GM21390 (cell line): ENCODE measurements around the gene SMIM21.

ENCODE experiments used
- ATAC-seq: cut with Tn5 transposase; IDR thresholded peaks from one replicate; pipeline ENCODE4 v1.9.1; 2021; ENCODE audit not compliant: unreplicated experiment

SMIM21 gene

DNA sequence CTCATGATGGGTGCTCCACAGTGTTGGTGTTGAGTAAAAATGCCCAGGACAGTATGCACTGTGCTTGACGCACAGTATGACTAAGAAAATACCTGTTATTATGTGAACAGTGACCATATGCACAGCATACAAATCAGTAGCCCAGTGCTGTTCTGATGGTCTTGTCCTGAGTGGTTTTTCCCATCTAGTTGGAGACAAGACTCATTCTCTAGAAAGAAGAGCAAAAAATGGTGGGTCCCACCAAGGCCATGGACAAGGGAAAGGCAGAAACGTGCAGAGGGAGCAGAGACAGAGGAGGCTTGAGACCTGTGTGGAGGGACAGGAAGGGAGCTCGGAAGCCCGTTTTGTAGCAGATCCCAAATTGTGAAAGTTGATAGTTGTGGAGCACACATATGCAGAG, 987 bp upstream of the SMIM21 start:
- ATAC-seq = no peak

GRCh38 chr18:75422341-75422910, 5.1 kb downstream of the SMIM21 start:
- ATAC-seq = no peak

- ATAC-seq = no peak
Measured at GRCh38 chr18:75421656-75422055, 5.8 kb downstream of the SMIM21 start.

DNA sequence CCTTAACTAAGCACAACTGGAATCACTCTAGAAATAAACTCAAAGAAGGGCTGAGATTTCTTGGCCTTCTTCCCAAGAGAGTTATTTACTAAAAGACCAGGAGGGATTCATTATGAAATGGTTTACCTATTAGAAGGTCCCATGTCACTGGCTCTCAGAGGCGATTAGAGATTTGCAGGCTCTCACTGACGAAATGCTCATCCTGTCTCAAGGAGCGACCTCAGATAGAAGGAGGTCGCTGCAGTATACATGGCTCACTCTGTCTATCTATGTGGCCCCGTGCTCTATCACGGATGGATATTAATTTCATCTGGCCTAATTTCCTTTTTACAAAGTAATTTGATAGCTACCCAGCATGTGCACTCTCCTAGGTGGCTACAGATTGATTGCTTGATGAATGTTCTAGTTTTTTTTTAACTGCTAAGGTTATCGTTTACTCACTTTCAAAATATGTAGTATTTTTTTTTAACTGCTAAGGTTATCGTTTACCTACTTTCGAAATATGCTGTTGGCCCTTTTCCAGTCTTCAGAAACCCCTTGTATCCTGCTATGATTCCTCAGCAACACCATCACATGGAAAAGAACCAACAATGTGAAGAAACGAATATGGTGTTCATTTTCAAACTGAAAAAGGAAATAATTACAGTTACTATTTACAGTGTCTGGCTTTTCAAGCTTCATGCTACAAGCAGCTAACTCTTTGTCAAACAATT, 9.1 kb downstream of the SMIM21 start:
- no peak for ATAC-seq

DNA sequence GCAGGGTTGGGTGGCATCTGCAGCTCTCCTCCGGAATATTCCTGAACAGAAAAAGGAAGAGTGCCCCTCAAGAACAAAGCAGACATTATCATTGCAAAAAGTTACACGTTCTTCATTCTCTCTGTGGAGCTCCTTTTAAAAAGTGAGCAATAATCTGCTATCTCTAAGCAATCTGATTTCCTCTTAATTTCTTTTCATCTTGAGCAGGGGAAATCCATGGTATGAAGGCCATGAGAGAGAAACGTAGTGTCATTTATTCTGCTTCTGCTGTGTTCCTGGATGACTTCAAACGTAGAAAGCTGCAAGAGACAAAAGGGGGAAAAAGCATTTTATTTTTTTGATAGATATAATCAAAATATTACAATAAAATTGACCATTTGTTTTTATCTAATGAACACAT, 16.9 kb downstream of the SMIM21 start:
- no peak for ATAC-seq

- no peak for ATAC-seq
Measured at GRCh38 chr18:75409806-75410205, 17.7 kb downstream of the SMIM21 start.

DNA sequence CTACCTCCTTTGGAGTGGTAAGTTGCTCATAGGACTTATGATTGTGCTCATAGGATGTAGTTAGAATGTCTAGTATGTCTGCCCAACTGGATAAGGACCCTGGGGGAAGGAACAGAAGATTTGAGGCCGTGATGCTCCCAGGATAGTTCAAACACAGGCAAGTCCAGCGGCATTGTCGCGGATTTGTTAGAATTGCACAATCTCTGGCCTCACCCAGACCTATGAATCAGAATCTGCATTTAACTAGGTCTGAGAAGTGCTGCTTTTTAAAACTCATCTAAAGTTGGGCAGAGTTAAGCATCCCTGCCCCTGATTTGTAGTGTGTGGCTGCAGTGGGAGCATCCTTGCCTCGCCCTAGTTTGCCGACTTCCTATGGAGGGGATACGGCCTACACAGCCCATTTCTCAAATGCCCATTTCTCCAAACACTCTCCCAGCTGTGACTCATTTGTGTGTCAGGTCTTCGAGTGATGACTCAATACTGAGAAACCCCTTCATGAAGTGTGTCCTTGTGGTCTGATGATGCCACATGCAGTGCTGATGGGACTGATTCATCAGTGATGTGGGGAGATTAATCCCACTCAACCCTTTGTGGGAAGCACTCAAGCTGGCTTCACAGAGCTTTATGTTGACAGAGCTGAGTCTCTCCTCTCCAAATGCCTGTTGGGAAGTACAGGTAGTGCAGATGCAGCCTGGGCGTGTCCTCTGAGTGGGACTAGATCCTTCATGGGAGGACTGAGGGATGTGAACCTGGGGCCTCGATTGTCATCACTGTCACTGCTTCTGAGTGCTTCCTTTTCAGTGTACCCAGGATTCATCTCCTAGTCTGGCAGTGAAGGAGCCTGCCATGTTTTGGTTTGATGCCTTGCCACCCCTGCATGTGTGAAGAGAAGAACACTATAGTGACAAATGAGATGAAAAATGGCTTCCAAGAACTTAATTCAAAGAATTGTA, 18.7 kb downstream of the SMIM21 start:
- no peak for ATAC-seq

DNA sequence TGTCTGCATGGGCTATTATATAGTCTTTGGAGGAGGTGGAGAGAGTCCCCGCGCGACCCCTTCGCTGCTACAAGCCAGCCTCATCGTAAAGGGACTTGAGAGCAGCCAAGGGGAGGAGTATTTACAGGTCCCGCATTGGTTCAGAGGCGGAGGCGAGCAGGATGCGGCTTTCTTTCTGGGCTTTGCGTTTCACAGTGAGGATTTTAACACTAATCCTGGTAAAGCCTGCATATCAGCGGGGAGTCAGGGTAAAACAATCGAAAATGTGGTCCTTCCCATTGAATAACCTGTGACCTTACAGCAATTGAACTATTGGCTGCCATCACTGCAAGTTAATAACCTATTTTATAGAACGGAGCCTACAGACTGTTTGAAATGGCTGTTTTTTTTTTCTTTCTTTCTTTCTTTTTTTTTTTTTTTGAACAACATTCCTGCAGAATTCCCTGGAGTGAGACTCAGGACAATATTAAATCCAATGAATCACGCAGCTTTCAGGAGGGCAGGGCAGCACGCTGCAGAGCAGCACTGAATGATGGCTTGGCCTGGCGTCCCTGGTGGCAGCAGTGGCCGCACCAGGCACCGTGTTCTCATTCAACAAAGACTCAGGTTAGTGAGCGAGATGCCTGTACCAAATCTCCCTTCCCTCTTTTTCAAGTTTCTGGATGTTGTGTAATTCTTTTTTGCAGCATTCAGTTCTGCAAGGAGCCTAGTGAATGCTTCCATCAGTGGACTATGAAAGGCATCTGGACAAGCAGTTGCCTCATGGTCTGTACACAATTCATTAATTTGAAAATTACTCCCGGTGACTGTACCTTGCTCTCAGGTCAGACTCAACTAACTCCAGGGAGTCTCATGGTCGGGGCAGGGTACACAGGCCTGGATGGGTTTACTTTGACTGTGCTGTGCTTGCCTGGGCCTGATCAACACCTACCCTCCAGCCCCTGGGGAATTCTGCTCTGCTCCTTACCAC, 19.8 kb downstream of the SMIM21 start:
- no peak for ATAC-seq

DNA sequence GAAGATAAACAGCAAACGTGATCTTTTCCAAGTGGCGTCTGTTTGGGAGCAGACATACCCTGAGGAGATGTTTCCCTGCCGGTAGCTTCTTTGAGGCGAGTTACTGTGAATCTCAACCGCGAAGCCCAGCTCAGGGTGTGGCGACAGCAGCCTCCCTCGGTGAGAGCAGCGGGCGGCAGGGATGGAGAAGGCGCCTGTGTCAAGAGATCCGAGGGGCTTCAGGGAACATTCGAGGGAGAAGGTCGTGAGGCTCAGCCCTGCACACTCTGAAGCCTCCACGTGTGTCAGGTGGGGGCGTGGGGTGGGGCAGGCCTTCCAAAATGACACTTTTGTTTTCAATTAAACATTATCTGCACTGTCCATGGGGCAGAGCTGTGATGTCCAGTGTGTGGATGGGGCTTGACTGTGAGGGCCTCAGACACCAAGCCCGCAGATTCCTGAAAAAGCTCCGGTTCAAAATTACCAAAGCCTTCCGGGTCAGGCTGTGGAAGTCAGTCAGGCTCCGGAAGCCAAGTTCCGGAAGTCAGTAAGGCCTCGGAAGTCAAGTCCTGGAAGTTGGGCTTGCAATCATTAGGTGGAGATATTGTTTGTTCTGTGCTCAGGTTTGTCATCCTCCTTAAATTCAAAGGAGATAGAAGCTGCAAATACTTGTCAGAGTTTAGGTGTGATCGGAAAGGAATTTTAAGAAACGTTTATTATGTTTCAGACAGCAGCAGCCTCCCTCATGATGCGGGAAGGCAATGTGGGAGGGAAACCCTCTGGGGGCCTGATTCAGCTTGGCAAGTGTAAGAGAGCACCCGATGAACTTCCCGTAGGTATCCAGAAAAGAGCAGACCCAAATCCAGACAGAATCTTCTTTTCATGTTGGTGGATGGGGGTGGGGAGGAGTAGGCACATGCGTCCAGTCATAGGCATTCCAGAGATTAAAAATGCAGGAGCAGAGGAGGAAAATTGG, 20.7 kb downstream of the SMIM21 start:
- no peak for ATAC-seq

DNA sequence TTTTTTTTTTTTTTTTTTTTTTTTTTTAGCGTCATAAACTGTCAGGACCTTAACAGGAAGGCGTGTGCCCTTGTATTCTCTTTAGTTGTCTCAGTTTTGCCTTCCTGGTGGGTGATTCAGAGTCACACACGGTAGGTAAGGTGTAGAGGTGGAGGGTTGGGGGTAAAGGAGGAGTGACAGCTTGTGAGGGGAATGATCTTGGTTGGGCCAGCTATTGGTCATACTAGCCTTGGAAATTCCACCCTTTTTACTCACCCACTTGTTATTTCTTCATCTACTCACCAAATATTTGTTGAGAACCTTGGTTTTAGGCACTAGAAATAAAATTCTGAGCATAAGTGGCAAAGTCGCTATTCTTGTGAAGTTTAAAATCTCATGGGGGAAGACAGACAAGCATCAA, 22.2 kb downstream of the SMIM21 start:
- no peak for ATAC-seq

GRCh38 chr18:75400366-75400765, 27.1 kb downstream of the SMIM21 start:
- ATAC-seq = no peak

DNA sequence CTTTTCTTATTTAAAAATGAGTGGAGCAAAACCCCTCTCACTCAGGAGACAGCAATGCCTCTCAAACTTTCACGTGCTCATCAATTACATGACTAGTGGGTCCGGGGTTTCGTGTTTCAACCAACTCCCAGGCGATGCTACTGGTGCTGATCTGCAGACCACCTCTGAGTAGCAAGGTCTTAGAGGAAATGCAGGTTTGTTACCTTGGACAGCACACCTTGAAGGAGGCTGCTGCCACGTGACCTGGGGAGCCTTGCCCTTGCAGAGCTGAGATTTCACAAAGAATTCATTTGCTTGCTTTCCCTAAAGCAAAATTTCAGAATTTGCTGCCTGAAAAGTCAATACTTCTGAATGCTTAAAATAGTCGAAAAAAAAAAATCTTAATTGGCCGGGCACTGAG, 32.4 kb downstream of the SMIM21 start:
- ATAC-seq = no peak

DNA sequence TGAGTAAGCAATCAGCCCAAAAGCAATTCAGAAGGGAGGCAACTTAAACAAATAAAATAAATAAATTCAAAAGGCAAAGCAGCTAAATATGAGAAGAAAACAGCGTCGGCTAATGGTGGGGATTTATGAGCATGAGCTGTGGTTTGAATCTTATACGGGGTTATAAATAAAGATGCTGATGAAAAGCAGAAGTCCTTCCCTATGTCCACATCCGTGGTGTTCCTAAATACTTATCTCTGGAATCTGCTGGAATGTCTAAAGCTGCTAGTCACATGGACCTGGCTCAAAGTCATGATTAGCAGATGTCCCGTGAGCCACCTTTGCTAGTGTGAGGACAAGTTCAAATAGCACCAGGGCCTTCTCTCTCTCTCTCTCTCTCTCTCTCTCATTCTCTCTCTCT, 33.8 kb downstream of the SMIM21 start:
- no peak for ATAC-seq

- no peak for ATAC-seq
Measured at GRCh38 chr18:75392226-75392578, 35.3 kb downstream of the SMIM21 start.

DNA sequence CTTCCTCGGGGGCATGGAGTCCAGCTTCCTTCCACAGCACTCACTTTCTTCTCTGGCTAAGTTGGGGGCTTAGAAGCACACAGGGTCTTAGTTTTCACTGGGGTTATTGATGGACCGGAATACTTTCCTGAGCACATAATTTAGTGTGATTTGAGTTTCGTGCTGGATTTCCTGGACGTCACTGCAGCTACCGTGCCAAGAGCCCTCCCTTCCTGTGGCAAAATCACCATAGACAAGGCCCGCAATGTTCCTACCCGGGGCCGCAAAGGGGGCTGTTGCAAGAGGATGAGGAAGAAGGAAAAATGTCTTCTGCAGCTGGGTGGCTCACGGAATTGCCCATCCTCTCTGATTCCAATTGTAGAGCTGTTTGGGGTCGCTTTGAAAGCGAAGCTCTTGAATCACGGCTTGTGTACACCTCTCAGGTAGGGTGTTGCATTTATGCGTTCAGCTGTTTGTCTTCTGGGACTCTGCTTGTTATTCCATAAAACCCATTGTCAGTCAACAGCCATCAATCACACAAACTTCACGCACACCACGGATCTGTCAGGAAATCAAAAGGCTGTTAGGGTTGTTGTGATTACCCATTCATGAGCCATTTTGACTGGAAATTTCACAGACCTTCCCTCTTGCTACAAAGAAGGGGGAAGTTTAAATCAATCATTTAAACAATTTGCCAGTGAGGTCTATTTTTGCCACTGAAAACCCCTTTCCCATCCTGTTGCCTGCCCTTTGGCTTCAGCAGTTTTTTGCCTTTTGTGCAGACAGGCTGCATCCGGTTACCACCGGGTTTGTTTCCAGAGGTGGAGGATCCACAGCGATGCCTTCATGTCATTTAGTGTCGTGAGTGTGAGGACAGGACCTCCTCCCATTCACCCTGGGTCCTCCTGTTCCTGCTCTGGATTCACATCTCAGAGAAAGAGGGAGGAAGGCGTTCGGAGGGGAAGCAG, 36.0 kb downstream of the SMIM21 start:
- ATAC-seq = no peak

DNA sequence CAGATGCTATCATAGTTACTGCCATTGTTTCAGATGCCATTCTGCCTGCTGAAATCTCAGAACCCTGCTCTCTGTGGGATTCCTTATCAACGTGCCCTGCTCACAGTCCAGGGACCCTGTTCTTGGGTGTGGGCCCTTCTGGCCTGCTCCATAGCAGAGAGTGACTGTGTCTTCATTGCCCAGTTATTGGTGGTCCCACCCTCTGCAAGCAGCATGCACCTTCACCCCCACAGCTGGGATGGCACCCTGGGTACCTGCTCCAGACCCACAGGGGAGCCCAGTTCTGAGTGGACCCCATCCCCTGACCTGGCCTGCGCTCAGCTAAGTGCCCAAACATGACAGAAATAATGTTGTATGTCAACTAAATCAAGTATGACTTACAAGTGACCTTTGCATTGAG, 36.6 kb downstream of the SMIM21 start:
- ATAC-seq = no peak

DNA sequence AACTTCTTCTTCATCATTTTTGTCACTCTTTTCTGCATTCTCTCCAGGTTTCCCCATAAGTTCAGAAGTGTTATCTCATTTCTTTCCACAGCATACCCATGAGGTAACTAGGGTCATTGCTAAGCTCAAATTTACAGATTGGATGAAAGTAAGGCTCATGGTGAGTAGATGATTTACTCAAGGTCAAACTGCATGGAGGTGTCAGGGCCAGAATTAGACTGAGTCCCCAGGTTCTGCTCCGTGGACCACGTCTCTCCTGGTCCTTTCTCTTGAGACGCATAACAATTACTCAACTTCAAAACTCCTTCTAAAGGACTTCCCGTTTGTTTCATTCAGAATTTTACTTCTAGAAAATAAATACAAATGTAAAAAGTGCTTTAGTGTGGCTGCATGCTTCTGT, 43.4 kb downstream of the SMIM21 start:
- ATAC-seq = no peak
